Liver (tissue), 9 donors: ENCODE data around the gene CAVIN4. TPM values are rescaled to one million over a fixed set of nuclear protein-coding genes. Genes with fewer than 3 reads are reported as not detected.

ENCODE experiments used
- DNase-seq: peaks from one replicate; pipeline ENCODE4 v3.0.0-alpha.2; 2017; ENCODE audit warnings: low spot score
- H3K27ac ChIP-seq, 2 donors: one replicate each; pipeline ENCODE4 v1.7.0; 2013; ENCODE audit warnings: inconsistent platforms in 2 of 2, low read length in 2 of 2, control low read depth in 1 of 2, low read depth in 1 of 2, mild to moderate bottlenecking in 1 of 2
- H3K27me3 ChIP-seq, 4 donors: one replicate each; pipeline versions ENCODE4 v1.6.1 to v1.7.0; 2013; ENCODE audit warnings: low read length in 3 of 4, inconsistent platforms in 1 of 4, mild to moderate bottlenecking in 1 of 4, moderate library complexity in 1 of 4; ENCODE audit not compliant: control insufficient read depth in 4 of 4, insufficient read depth in 4 of 4
- H3K36me3 ChIP-seq, 4 donors: one replicate each; pipeline versions ENCODE4 v1.6.1 to v1.7.0; 2013; ENCODE audit warnings: low read length in 3 of 4, mild to moderate bottlenecking in 3 of 4, low read depth in 1 of 4, moderate library complexity in 1 of 4; ENCODE audit not compliant: control insufficient read depth in 4 of 4, insufficient read depth in 3 of 4
- H3K4me1 ChIP-seq, 4 donors: one replicate each; pipeline versions ENCODE4 v1.6.1 to v1.7.0; 2013; ENCODE audit warnings: low read length in 3 of 4, mild to moderate bottlenecking in 3 of 4, moderate library complexity in 1 of 4; ENCODE audit not compliant: control insufficient read depth in 4 of 4, insufficient read depth in 4 of 4
- H3K4me3 ChIP-seq, 3 donors: one replicate each; pipeline versions ENCODE4 v1.6.1 to v1.7.0; 2013; ENCODE audit warnings: low read length in 3 of 3, control low read depth in 1 of 3, low read depth in 1 of 3, mild to moderate bottlenecking in 1 of 3
- H3K9ac ChIP-seq, 2 donors: one replicate each; pipeline ENCODE4 v1.7.0; 2013; ENCODE audit warnings: low read length in 2 of 2, mild to moderate bottlenecking in 2 of 2, moderate library complexity in 2 of 2, control low read depth in 1 of 2, low read depth in 1 of 2
- H3K9me3 ChIP-seq, 4 donors: one replicate each; pipeline versions ENCODE4 v1.6.1 to v1.7.0; 2013; ENCODE audit warnings: low read length in 3 of 4; ENCODE audit not compliant: control insufficient read depth in 4 of 4
- CTCF ChIP-seq: fragments of 150-350 bp; IDR thresholded peaks from 2 replicates; pipeline ENCODE4 v1.5.1; 2017; ENCODE audit warnings: improper control_type of control experiment, low read depth, low read length; ENCODE audit not compliant: missing input control
- EGR1 ChIP-seq, 2 donors: IDR thresholded peaks; 2 replicates each; pipeline ENCODE4 v1.6.1; 2016 to 2018; ENCODE audit warnings: antibody characterized with exemption in 2 of 2, low read depth in 2 of 2
- FOXA2 ChIP-seq: IDR thresholded peaks from 2 replicates; pipeline ENCODE4 v1.6.1; 2016; ENCODE audit warnings: antibody characterized with exemption
- GABPA ChIP-seq, 2 donors: IDR thresholded peaks in 1 of 2; conservative IDR thresholded peaks in 1 of 2; 2 replicates each; pipeline ENCODE4 v1.6.1; 2016; ENCODE audit warnings: antibody characterized with exemption in 2 of 2, mild to moderate bottlenecking in 1 of 2, moderate library complexity in 1 of 2
- HNF4A ChIP-seq, 2 donors: conservative IDR thresholded peaks; 2 replicates each; pipeline ENCODE4 v1.6.1; 2016; ENCODE audit warnings: antibody characterized with exemption in 2 of 2, mild to moderate bottlenecking in 2 of 2
- JUND ChIP-seq, 2 donors: IDR thresholded peaks; 2 replicates each; pipeline ENCODE4 v1.6.1; 2016; ENCODE audit warnings: antibody characterized with exemption in 2 of 2
- MAX ChIP-seq: IDR thresholded peaks from 2 replicates; pipeline ENCODE4 v1.6.1; 2016; ENCODE audit warnings: antibody characterized with exemption
- NR2F2 ChIP-seq: IDR thresholded peaks from 2 replicates; pipeline ENCODE4 v1.6.1; 2016; ENCODE audit warnings: antibody characterized with exemption
- REST ChIP-seq: IDR thresholded peaks from 2 replicates; pipeline ENCODE4 v1.6.1; 2016; ENCODE audit warnings: antibody characterized with exemption, mild to moderate bottlenecking
- RXRA ChIP-seq, 2 donors: IDR thresholded peaks; 2 replicates each; pipeline ENCODE4 v1.6.1; 2017 to 2018; ENCODE audit warnings: antibody characterized with exemption in 2 of 2, mild to moderate bottlenecking in 1 of 2
- SP1 ChIP-seq: IDR thresholded peaks from 2 replicates; pipeline ENCODE4 v1.6.1; 2018; ENCODE audit warnings: antibody characterized with exemption, mild to moderate bottlenecking
- TAF1 ChIP-seq: conservative IDR thresholded peaks from 2 replicates; pipeline ENCODE4 v1.6.1; 2016; ENCODE audit warnings: antibody characterized with exemption, mild to moderate bottlenecking
- WGBS: extraction: QIAGEN DNeasy Blood & Tissue Kit; methylation state at CpG from one replicate; pipeline ENCODE4 v1.1.7; 2013; 5-methylcytosine and 5-hydroxymethylcytosine counted together
- polyA plus RNA-seq, 2 donors: library from polyadenylated mRNA; stranded (reverse) in 1 of 2; unstranded in 1 of 2; fragments of 200-250 nt in 1 of 2; fragments of >200 nt in 1 of 2; fragmentation: Nextera tagmentation in 1 of 2; extraction: Ambion mirVana in 1 of 2; gene quantifications; one replicate each; pipeline versions ENCODE4 v1.2.1 to v1.2.3, GENCODE V29; 2013 to 2015
- total RNA-seq, 2 donors: library from RNA; depleted of rRNA; stranded (reverse); fragments of >200 nt; gene quantifications; one replicate each; pipeline ENCODE4 v1.2.3, GENCODE V29; 2014
- TF ChIP-seq, protein P1 (sequence below): IDR thresholded peaks from 2 replicates; pipeline ENCODE4 v1.6.1; 2016; ENCODE audit warnings: antibody characterized with exemption
- TF ChIP-seq, protein P2 (sequence below): IDR thresholded peaks from 2 replicates; pipeline ENCODE4 v1.6.1; 2016; ENCODE audit warnings: antibody characterized with exemption
- donor health status: healthy.
- donor health status: healthy.
- donor health status: healthy.
- donor health status: healthy.
- donor health status: healthy.

Gene CAVIN4
- total and polyA plus RNA-seq, 4 donors = 0.05 to 0.08 (median 0.06) TPM

DNA sequence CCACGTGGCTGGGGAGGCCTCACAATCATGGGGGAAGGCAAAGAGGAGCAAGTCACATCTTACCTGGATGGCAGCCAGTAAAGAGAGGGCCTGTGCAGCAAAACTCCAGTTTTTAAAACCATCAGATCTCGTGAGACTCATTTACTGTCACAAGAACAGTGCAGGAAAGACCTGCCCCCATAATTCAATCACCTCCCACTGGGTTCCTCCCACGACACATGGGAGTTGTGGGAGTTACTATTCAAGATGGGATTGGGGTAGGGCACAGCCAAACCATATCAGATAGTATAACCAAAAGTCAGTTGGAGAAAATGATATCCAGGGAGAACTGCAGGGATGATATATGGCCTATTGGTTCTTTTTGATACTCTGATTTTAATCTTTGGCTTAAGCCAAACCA, 10.0 kb upstream of the CAVIN4 start (continued):
- no peak for TF ChIP-seq CTCF
- TF ChIP-seq, protein P1, sequence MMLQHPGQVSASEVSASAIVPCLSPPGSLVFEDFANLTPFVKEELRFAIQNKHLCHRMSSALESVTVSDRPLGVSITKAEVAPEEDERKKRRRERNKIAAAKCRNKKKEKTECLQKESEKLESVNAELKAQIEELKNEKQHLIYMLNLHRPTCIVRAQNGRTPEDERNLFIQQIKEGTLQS = no peak

DNA sequence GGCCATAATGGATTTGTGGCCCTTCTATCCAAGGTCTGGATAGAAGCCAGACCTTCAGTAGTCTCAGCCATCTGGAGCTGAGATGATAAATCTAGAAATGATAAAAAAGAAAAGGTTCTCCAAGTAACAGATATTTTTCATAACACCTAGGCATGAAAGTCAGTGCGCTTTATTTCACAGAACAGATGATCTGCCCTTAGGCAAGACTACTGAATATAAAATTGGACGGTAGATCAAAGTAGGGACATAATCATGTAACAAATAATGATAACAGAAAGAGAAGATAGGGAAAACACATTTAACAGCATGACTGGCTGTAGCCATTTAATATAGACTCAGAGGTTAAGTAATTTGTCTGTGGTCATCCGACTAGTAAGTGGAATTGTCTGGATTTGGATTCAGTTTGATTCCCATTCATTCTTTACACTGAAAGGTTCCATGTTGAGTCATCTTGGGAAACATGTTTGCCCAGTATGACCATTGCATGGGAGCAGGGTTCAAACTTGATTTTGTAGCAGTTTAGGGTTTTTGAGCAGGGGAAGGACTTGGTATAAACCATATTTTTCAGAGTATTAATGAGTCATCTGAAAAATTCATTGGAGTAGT, 4.1 kb upstream of the CAVIN4 start:
- WGBS = 98% methylated on average over 3 of the region's 3 CpGs
- Histone ChIP-seq H3K27me3 (no peaks in the 10 kb centered on the region), H3K4me3 (no peak overlapping the region), H3K4me1 (no peaks in the 10 kb centered on the region), H3K9ac (no peak overlapping the region), H3K36me3 (no peaks in the 10 kb centered on the region), H3K9me3 (no peaks in the 10 kb centered on the region), H3K27ac (no peak overlapping the region)
- no peak for TF ChIP-seq REST
- TF ChIP-seq TAF1 = no peak
- TF ChIP-seq FOXA2 = no peak
- no peak for TF ChIP-seq NR2F2
- no peak for TF ChIP-seq GABPA (IDR thresholded peaks at IDR 0.05 in 1 of 2, conservative IDR thresholded peaks at IDR 0.05 in 1 of 2)
- TF ChIP-seq JUND (IDR thresholded peaks at IDR 0.05) = no peak
- TF ChIP-seq, protein P2, sequence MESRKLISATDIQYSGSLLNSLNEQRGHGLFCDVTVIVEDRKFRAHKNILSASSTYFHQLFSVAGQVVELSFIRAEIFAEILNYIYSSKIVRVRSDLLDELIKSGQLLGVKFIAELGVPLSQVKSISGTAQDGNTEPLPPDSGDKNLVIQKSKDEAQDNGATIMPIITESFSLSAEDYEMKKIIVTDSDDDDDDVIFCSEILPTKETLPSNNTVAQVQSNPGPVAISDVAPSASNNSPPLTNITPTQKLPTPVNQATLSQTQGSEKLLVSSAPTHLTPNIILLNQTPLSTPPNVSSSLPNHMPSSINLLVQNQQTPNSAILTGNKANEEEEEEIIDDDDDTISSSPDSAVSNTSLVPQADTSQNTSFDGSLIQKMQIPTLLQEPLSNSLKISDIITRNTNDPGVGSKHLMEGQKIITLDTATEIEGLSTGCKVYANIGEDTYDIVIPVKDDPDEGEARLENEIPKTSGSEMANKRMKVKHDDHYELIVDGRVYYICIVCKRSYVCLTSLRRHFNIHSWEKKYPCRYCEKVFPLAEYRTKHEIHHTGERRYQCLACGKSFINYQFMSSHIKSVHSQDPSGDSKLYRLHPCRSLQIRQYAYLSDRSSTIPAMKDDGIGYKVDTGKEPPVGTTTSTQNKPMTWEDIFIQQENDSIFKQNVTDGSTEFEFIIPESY = no peak
- TF ChIP-seq RXRA (IDR thresholded peaks at IDR 0.05) = no peak
- TF ChIP-seq, protein P1 = no peak
- TF ChIP-seq SP1 = no peak
- no peak for TF ChIP-seq MAX
- no peak for TF ChIP-seq CTCF
- TF ChIP-seq HNF4A (conservative IDR thresholded peaks at IDR 0.05) = no peak
- TF ChIP-seq EGR1 (IDR thresholded peaks at IDR 0.05; ENCODE audit: low read depth in 2 of 2) = no peak
- DNase-seq = no peak
